Immature natural killer cell (primary cell): ENCODE results near the gene FRG2. TPM values are rescaled to one million over a fixed set of nuclear protein-coding genes. Genes with fewer than 3 reads are reported as not detected.
"Not testable (repeated sequence)": the region's sequence is repeated elsewhere in the genome, so short reads cannot be mapped to it uniquely, and the experiment has no call there.

Source experiments
- DNase-seq, 3 donors: peaks; one replicate each; pipeline ENCODE4 v3.0.0; 2022; ENCODE audit warnings: mixed read lengths in 1 of 3
- H3K27ac Mint-ChIP-seq, 6 donors: one replicate each; pipeline ENCODE4 v1.8.0; 2020; ENCODE audit warnings: mixed read lengths in 6 of 6, mild to moderate bottlenecking in 5 of 6, inconsistent platforms in 4 of 6, moderate library complexity in 3 of 6
- H3K27me3 Mint-ChIP-seq, 3 donors: one replicate each; pipeline ENCODE4 v1.8.0; 2020 to 2021; ENCODE audit warnings: low read depth in 3 of 3, mild to moderate bottlenecking in 3 of 3, mixed read lengths in 3 of 3, moderate library complexity in 3 of 3, inconsistent platforms in 1 of 3
- H3K36me3 Mint-ChIP-seq, 3 donors: one replicate each; pipeline ENCODE4 v1.8.0; 2020; ENCODE audit warnings: mixed read lengths in 3 of 3, inconsistent platforms in 2 of 3, mild to moderate bottlenecking in 2 of 3
- H3K4me1 Mint-ChIP-seq, 2 donors: one replicate each; pipeline ENCODE4 v1.8.0; 2020; ENCODE audit warnings: inconsistent platforms in 2 of 2, mild to moderate bottlenecking in 2 of 2, mixed read lengths in 2 of 2, moderate library complexity in 1 of 2
- H3K4me3 Mint-ChIP-seq, 5 donors: one replicate each; pipeline ENCODE4 v1.8.0; 2020; ENCODE audit warnings: mild to moderate bottlenecking in 5 of 5, mixed read lengths in 5 of 5, inconsistent platforms in 3 of 5, moderate library complexity in 3 of 5
- H3K9me3 Mint-ChIP-seq, 6 donors: one replicate each; pipeline ENCODE4 v1.8.0; 2020; ENCODE audit warnings: mild to moderate bottlenecking in 6 of 6, mixed read lengths in 6 of 6, inconsistent platforms in 4 of 6, moderate library complexity in 3 of 6
- polyA plus RNA-seq, 3 donors: library from polyadenylated mRNA; unstranded; fragments of 300-500 nt; fragmentation: Illumina TruSeq; gene quantifications; one replicate each; pipeline ENCODE4 v1.2.3, GENCODE V29; 2021

Gene FRG2
- polyA plus RNA-seq, result not detected

DNA sequence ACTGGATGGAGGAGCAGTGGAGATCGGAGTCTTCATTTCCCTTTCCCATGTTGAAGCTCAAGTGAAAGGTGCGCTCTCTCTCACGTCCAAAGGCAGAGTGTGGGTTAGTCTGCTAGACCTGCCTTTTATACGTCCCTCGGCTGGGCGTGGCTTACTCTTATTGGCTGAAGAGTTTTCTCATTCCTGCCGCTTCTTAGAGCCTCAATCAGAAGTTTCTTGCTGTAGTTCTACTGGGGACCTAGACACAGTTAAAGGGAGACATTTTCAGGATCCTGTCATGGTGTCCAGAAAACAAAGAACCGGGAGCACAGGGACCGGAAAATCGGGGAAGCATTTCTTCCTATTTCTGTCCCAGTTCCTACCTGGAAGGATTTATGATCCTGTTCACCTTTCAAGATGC is at the start of gene FRG2:
FRG2 (minus strand) TSS at position 101 of the 400 bp plus-strand sequence; CDS start at position 49, 52 bp downstream.
- H3K9me3 Mint-ChIP-seq, H3K27me3 Mint-ChIP-seq, H3K36me3 Mint-ChIP-seq, DNase-seq, H3K4me1 Mint-ChIP-seq, H3K4me3 Mint-ChIP-seq, H3K27ac Mint-ChIP-seq: not testable (repeated sequence)

- H3K27me3 Mint-ChIP-seq, H3K9me3 Mint-ChIP-seq, H3K4me3 Mint-ChIP-seq, DNase-seq, H3K4me1 Mint-ChIP-seq, H3K27ac Mint-ChIP-seq, H3K36me3 Mint-ChIP-seq: not testable (repeated sequence)
Observed at GRCh38 chr4:190068351-190068750, 41.3 kb upstream of the FRG2 start.

GRCh38 chr4:190064805-190065204 is 37.7 kb upstream of the FRG2 start:
- not testable (repeated sequence) for H3K36me3 Mint-ChIP-seq, H3K4me3 Mint-ChIP-seq, H3K27me3 Mint-ChIP-seq

DNA sequence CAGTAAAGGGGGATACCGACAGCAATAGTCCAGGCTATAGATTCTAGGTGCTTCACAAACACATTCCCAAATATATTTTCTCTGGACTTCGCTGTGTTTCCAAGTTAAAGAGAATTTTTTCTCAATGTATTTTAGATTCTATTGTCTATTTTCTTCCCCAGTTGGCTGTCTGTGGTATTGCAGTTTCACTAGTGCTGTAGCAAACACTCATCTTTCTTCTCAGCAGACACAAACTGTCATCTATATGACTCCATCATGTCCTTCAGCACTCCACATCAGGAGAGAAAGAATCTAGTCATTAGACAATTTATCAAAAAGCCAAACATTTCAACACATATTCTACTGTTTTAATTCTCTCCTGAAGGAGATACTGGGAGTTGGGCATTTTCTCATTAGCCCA is 37.3 kb upstream of the FRG2 start, which contains the start of gene DBET:
DBET (plus strand) TSS at position 161 of the 400 bp plus-strand sequence.
- not testable (repeated sequence) for H3K36me3 Mint-ChIP-seq, H3K4me3 Mint-ChIP-seq, DNase-seq, H3K4me1 Mint-ChIP-seq, H3K27me3 Mint-ChIP-seq, H3K9me3 Mint-ChIP-seq, H3K27ac Mint-ChIP-seq

More at GRCh38 chr4:190064805-190065204, 37.7 kb upstream of the FRG2 start:
- H3K4me1 Mint-ChIP-seq, H3K9me3 Mint-ChIP-seq, H3K27ac Mint-ChIP-seq, DNase-seq: not testable (repeated sequence)

- not testable (repeated sequence) for H3K9me3 Mint-ChIP-seq, H3K27ac Mint-ChIP-seq, H3K4me1 Mint-ChIP-seq, H3K36me3 Mint-ChIP-seq, H3K27me3 Mint-ChIP-seq, H3K4me3 Mint-ChIP-seq, DNase-seq
Observed at GRCh38 chr4:190058997-190059396, 31.9 kb upstream of the FRG2 start.

GRCh38 chr4:190049378-190050239 is 22.6 kb upstream of the FRG2 start:
- H3K9me3 Mint-ChIP-seq, H3K4me1 Mint-ChIP-seq, DNase-seq, H3K27me3 Mint-ChIP-seq, H3K4me3 Mint-ChIP-seq, H3K36me3 Mint-ChIP-seq, H3K27ac Mint-ChIP-seq: not testable (repeated sequence)

DNA sequence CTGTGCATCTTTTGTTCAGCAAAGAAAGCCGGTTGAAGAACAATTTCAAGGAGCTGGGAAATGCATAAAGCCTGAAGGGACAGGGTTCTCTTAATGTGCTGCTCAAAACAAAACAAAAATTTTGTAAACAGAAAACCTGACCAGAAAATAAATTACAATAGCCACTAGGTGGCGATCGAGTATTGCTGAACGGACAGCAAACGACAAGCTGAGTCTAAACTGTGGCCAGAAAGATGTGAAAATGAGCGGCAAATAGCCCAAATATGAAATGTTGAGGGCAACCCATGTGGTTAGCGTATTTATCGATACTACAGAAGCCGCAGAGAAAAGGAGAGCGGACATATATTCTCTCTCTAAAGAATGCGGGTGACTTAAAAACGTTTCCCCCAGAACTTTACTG is 20.6 kb upstream of the FRG2 start:
- not testable (repeated sequence) for H3K4me1 Mint-ChIP-seq, H3K9me3 Mint-ChIP-seq, H3K27ac Mint-ChIP-seq

GRCh38 chr4:190040873-190041272 is 13.8 kb upstream of the FRG2 start:
- not testable (repeated sequence) for H3K27ac Mint-ChIP-seq, H3K36me3 Mint-ChIP-seq, H3K27me3 Mint-ChIP-seq, DNase-seq, H3K4me3 Mint-ChIP-seq, H3K4me1 Mint-ChIP-seq, H3K9me3 Mint-ChIP-seq

More for the DNA sequence above, 20.6 kb upstream of the FRG2 start:
- DNase-seq, H3K36me3 Mint-ChIP-seq, H3K4me3 Mint-ChIP-seq, H3K27me3 Mint-ChIP-seq: not testable (repeated sequence)

DNA sequence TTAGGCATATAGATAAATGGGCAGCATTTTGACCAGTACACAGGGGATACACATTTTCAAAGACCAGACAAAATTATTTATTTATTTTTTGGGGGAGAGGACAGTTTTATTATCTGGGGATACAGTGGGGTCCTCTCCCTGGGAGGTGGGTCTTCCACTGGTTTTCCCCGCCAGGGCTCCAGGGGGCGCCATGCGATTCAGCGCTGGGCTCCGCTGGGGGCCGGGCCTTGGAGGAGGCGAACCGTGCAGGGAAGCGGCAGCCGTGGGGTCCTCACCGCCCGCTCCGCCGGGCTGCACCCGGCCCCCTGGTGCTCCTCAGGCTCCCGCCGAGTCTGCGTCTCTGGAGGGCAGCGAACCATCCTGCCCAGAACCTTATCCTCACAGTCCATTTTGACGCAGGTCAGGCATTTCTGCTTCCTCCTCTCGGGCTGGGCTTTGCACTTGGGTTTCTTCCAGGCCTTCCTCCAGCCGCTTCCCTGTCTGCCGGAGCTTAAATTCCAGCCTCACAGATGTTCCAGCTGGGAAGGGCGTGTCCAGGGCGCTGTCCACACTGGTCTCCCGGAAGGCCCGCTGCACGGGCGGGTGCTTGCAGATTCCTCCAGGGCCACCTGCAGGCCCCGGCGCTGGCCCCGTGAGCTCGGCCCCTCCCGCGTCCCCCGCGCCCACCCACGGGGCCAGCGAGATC is 10.8 kb upstream of the FRG2 start:
- H3K27me3 Mint-ChIP-seq, DNase-seq, H3K27ac Mint-ChIP-seq, H3K4me1 Mint-ChIP-seq, H3K9me3 Mint-ChIP-seq, H3K36me3 Mint-ChIP-seq: not testable (repeated sequence)
- H3K4me3 Mint-ChIP-seq, result peak overlapping the region in 4 of 5 donors; percentile 17 to 70 (median 46)

DNA sequence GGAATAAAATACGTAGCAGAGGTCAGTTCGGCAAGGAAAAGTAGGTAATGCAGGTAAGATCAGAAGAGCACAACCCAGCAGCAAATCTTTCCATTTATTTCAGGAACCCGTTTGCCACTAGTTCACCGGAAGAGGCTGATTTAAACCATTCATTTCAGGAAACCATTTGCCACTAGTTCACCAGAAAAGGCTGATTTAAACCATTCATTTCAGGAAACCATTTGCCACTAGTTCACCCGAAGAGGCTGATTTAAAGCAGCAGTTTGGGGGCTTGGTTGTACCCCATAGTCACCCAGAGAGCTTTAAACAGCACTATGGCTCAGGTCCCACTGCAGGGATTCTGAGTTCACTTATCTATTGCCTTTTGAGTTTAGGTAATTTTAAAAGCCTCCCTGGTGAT is 4.2 kb upstream of the FRG2 start:
- not testable (repeated sequence) for H3K9me3 Mint-ChIP-seq, H3K27me3 Mint-ChIP-seq

GRCh38 chr4:190022614-190023281 is 4.3 kb downstream of the FRG2 start:
- not testable (repeated sequence) for H3K36me3 Mint-ChIP-seq, DNase-seq

More for the DNA sequence above, 4.2 kb upstream of the FRG2 start:
- not testable (repeated sequence) for H3K4me3 Mint-ChIP-seq, DNase-seq, H3K36me3 Mint-ChIP-seq, H3K27ac Mint-ChIP-seq, H3K4me1 Mint-ChIP-seq

DNA sequence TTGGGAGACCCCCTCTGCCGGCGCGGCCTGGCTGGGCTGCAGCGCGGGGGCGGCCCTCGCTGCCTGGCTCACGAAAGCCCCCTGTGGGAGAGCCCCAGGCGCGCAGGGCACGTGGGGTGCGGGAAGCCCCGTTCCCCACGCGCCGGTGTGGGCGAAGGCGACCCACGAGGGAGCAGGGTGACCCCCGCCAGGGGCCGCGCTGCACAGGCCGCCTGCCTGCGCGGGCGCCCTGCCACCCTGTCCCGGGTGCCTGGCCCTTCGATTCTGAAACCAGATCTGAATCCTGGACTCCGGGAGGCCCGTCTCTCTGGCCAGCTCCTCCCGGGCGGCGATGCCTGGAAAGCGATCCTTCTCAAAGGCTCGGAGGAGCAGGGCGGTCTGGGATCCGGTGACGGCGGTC is 5.1 kb downstream of the FRG2 start:
- DNase-seq, H3K27ac Mint-ChIP-seq, H3K9me3 Mint-ChIP-seq, H3K36me3 Mint-ChIP-seq, H3K4me3 Mint-ChIP-seq: not testable (repeated sequence)
- Mint-ChIP-seq H3K27me3 (peaks cover 6 to 22% (median 21%) of the 10 kb centered on the region in 3 donors), H3K4me1 (peaks cover 12 to 22% of the 10 kb centered on the region in 2 donors)

More at GRCh38 chr4:190022614-190023281, 4.3 kb downstream of the FRG2 start:
- H3K27me3 Mint-ChIP-seq, result peaks cover 6 to 19% (median 16%) of the 10 kb centered on the region in 3 donors
- H3K4me1 Mint-ChIP-seq, result peaks cover 12 to 22% of the 10 kb centered on the region in 2 donors
- H3K4me3 Mint-ChIP-seq, result peak overlapping the region; percentile 62 to 88 (median 80)
- H3K9me3 Mint-ChIP-seq, result not testable (repeated sequence)
- peak overlapping the region in 1 of 6 donors; percentile 22 for H3K27ac Mint-ChIP-seq

- peak in 1 of 3 donors; percentile 20 for DNase-seq
- peaks cover 12 to 29% (median 28%) of the 10 kb centered on the region in 3 donors for H3K27me3 Mint-ChIP-seq
- peaks cover 12 to 29% of the 10 kb centered on the region in 2 donors for H3K4me1 Mint-ChIP-seq
- H3K27ac Mint-ChIP-seq, result no peak overlapping the region
- peaks cover 0 to 5% (median 5%) of the 10 kb centered on the region in 3 donors for H3K36me3 Mint-ChIP-seq
- peak overlapping the region; percentile 40 to 75 (median 66) for H3K4me3 Mint-ChIP-seq
- peaks cover 0 to 8% (median 3%) of the 10 kb centered on the region in 6 donors for H3K9me3 Mint-ChIP-seq
Observed at GRCh38 chr4:190020790-190021717, 6.0 kb downstream of the FRG2 start.
